Testis (tissue), 2 donors: ENCODE results near the gene AATK.

Source experiments
- POLR2A ChIP-seq: fragments of 450-650 bp; IDR thresholded peaks from one replicate; pipeline ENCODE4 v1.6.1; 2017; ENCODE audit warnings: antibody characterized with exemption, mild to moderate bottlenecking, moderate library complexity
- TF ChIP-seq, protein P1 (sequence below), 3 experiments: fragments of 450-650 bp in 2 of 3; fragments of 200-600 bp in 1 of 3; sonication (generic) in 1 of 3; IDR thresholded peaks; one replicate each; pipeline ENCODE4 v1.5.1; 2016 to 2019; ENCODE audit warnings: antibody characterized with exemption in 3 of 3, mild to moderate bottlenecking in 2 of 3, moderate library complexity in 1 of 3

DNA sequence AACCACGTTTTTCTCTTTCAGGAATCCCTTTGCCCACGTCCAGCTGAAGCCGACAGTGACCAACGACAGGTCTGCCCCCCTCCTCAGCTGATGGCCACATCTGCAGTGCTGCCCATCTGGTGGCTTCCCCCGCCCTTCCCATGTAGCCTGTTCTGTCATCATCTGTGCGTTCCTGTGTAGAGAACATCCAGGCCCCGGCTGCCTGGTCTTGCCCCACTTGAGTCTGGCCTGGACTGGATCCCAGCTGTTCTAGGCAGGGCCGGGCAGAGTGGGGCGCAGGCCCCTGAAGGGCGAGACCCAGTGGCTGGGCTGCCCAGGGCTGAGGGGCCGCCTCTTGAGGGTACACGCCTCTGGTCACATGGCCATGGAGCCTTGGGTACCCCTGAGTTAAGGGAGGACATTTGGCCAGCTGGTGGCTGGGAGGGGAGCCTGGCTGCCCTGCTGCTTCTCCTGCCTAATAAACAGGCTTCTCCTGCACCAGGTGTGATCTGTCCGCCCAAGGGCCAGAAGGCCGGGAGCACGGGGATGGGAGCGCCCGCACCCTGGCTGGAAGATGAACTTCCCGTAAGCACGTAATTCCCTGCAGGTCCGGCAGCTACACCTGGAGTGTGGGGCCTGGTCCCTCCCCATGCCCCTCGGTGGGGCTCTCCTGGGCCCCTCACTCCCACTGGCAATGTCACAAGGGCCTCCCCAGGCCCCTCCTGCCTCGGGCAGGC lies 50.1 kb downstream of the AATK start:
- TF ChIP-seq, protein P1, sequence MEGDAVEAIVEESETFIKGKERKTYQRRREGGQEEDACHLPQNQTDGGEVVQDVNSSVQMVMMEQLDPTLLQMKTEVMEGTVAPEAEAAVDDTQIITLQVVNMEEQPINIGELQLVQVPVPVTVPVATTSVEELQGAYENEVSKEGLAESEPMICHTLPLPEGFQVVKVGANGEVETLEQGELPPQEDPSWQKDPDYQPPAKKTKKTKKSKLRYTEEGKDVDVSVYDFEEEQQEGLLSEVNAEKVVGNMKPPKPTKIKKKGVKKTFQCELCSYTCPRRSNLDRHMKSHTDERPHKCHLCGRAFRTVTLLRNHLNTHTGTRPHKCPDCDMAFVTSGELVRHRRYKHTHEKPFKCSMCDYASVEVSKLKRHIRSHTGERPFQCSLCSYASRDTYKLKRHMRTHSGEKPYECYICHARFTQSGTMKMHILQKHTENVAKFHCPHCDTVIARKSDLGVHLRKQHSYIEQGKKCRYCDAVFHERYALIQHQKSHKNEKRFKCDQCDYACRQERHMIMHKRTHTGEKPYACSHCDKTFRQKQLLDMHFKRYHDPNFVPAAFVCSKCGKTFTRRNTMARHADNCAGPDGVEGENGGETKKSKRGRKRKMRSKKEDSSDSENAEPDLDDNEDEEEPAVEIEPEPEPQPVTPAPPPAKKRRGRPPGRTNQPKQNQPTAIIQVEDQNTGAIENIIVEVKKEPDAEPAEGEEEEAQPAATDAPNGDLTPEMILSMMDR (IDR thresholded peaks at IDR 0.05) = no peak
- no peak for TF ChIP-seq POLR2A
